Measurements from ENCODE around the gene MMAB. TPM values are rescaled to one million over a fixed set of nuclear protein-coding genes. Genes with fewer than 3 reads are reported as not detected.

The MMAB gene
- total RNA-seq, 1 experiment from 2014 or later: 32.8 TPM

DNA sequence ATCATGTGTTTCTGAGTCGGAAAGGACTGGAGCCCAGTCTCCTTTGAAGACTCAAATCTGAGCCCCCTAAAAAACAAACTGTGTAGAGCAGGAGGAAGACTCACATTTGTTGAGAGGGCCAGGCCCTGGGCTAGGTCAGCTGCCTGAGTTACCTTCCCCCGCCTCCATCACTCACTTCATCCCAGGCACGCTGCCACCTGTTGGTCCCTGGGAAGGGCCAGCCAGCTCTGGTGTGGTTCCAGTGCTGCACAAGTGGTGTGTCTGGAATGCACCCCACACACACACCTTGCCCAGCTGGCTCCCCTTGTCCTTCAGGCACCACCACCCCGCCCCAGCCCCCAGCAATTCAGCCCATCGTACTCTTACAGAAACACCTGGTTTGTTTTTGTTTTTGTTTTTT, 9.3 kb upstream of the MMAB start:
- peak; percentile 77 for DNase-seq
- peaks cover 13% of the 10 kb centered on the region for H3K36me3 ChIP-seq (replicated peaks; ENCODE audit: control insufficient read depth, insufficient read depth, low read length)
- H3K4me3 ChIP-seq (ENCODE audit: insufficient read depth, low read depth, low read length): no peak overlapping the region
- H3K27me3 ChIP-seq (ENCODE audit: control insufficient read depth, insufficient read depth, low read length): no peaks in the 10 kb centered on the region

DNA sequence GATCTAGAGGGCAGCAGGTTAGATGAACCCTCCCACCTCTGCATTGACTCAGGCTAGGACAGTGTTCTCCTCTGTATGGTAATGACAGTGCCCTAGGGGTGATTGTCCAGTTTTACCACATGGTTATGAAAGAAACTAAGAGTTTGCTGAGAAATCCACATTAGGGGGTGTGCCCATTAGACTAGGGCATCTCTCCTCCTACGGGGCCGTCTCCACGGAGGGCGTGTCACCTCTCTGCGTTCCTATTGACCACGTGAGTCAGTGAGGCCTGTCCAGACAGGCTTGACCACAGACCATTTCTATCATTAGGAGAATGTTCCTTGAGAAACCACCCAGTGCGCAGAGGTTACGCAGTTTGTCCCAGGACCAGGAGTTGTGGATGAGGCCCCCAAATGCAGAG, 8.6 kb upstream of the MMAB start:
- H3K36me3 ChIP-seq (replicated peaks; ENCODE audit: control insufficient read depth, insufficient read depth, low read length): peaks cover 19% of the 10 kb centered on the region

DNA sequence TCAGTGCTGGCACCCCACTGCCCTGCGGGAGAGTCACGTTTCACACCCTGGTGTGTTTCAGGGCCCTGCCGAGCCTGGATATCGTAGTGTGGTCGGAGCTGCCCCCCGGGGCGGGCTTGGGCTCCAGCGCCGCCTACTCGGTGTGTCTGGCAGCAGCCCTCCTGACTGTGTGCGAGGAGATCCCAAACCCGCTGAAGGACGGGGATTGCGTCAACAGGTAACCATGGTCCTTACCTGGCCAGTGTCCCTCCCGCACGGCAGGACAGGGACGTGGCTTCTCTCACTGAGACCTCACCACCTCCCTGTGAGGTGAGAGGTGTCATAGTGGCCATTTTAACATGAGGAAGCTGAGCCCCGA, 8.0 kb upstream of the MMAB start:
- Histone ChIP-seq H3K4me3 (ENCODE audit: insufficient read depth, low read depth, low read length) (no peak overlapping the region), H3K27me3 (ENCODE audit: control insufficient read depth, insufficient read depth, low read length) (no peaks in the 10 kb centered on the region), H3K36me3 (replicated peaks; ENCODE audit: control insufficient read depth, insufficient read depth, low read length) (peaks cover 19% of the 10 kb centered on the region)
- DNase-seq: peak; percentile 47

More for the DNA sequence above, 8.6 kb upstream of the MMAB start:
- H3K27me3 ChIP-seq (ENCODE audit: control insufficient read depth, insufficient read depth, low read length): no peaks in the 10 kb centered on the region
- DNase-seq: no peak
- no peak overlapping the region for H3K4me3 ChIP-seq (ENCODE audit: insufficient read depth, low read depth, low read length)

- no peaks in the 10 kb centered on the region for H3K27me3 ChIP-seq (ENCODE audit: control insufficient read depth, insufficient read depth, low read length)
- no peak for DNase-seq
- no peak overlapping the region for H3K4me3 ChIP-seq (ENCODE audit: insufficient read depth, low read depth, low read length)
- peaks cover 21% of the 10 kb centered on the region for H3K36me3 ChIP-seq (replicated peaks; ENCODE audit: control insufficient read depth, insufficient read depth, low read length)
Measured at GRCh38 chr12:109580684-109581333, 7.5 kb upstream of the MMAB start.

GRCh38 chr12:109580272-109580671, 7.0 kb upstream of the MMAB start:
- no peaks in the 10 kb centered on the region for H3K27me3 ChIP-seq (ENCODE audit: control insufficient read depth, insufficient read depth, low read length)
- DNase-seq: no peak
- H3K36me3 ChIP-seq (replicated peaks; ENCODE audit: control insufficient read depth, insufficient read depth, low read length): peaks cover 23% of the 10 kb centered on the region
- H3K4me3 ChIP-seq (ENCODE audit: insufficient read depth, low read depth, low read length): no peak overlapping the region

DNA sequence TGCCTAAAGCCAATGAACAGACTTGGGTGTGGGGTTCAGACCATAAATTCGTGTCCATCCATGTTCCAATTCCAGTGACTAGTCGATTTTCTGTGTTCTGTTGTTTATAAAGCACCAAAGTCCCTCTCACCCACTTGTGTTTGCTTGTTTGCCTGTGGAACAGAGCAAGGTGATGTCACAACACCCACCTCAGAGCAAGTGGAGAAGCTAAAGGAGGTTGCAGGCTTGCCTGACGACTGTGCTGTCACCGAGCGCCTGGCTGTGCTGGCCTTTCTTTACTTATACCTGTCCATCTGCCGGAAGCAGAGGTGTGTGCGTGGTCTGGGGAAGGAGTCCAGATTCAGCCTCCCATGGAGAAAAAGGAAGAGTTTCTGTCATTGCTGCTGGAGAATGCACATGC, 6.3 kb upstream of the MMAB start:
- DNase-seq: no peak
- Histone ChIP-seq H3K27me3 (ENCODE audit: control insufficient read depth, insufficient read depth, low read length) (no peaks in the 10 kb centered on the region), H3K4me3 (ENCODE audit: insufficient read depth, low read depth, low read length) (no peak overlapping the region), H3K36me3 (replicated peaks; ENCODE audit: control insufficient read depth, insufficient read depth, low read length) (peaks cover 23% of the 10 kb centered on the region)

- DNase-seq: no peak
- Histone ChIP-seq H3K36me3 (replicated peaks; ENCODE audit: control insufficient read depth, insufficient read depth, low read length) (peaks cover 23% of the 10 kb centered on the region), H3K4me3 (ENCODE audit: insufficient read depth, low read depth, low read length) (no peak overlapping the region), H3K27me3 (ENCODE audit: control insufficient read depth, insufficient read depth, low read length) (no peaks in the 10 kb centered on the region)
Measured at GRCh38 chr12:109578330-109578927, 5.1 kb upstream of the MMAB start.

- no peak overlapping the region for H3K4me3 ChIP-seq (ENCODE audit: insufficient read depth, low read depth, low read length)
- no peaks in the 10 kb centered on the region for H3K27me3 ChIP-seq (ENCODE audit: control insufficient read depth, insufficient read depth, low read length)
- no peak for DNase-seq
- H3K36me3 ChIP-seq (replicated peaks; ENCODE audit: control insufficient read depth, insufficient read depth, low read length): peaks cover 23% of the 10 kb centered on the region
Measured at GRCh38 chr12:109577311-109577710, 4.0 kb upstream of the MMAB start.

DNA sequence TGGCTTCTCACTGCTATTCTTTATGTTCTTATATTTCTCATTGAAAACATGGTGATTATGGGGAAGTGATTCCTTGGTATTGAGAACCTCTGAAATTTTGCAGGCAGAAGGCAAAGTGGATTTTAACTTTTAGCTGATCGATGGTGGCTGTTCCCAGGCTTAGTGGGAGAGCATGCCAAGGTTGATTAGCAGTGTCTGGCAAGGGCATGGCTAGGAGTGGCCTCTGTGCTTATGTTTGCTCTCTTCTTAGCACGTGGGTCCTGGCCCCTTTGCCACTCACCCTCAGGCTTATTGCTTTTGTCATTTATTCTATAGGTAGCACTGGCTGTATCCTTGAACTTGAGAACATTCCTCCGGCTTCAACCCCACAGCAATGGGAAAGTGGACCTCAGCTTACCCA, 2.4 kb upstream of the MMAB start:
- H3K36me3 ChIP-seq (replicated peaks; ENCODE audit: control insufficient read depth, insufficient read depth, low read length): peaks cover 22% of the 10 kb centered on the region
- DNase-seq: no peak
- H3K4me3 ChIP-seq (ENCODE audit: insufficient read depth, low read depth, low read length): no peak overlapping the region
- no peaks in the 10 kb centered on the region for H3K27me3 ChIP-seq (ENCODE audit: control insufficient read depth, insufficient read depth, low read length)

DNA sequence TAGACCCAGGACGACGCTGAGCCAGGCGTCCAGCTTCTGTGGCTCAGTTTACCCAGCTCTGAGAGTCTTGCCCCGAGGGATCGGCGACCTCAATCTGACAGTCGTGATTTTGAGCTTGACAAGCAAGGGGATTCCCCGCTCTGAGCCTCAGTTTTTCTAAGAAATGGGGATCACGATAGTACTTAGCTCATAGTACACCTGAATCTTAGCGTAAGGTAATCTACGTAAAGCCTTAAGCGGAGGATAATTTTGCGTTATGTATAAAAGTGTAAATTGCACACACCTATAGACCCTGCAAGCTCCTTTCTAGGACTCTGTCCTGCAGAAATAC, 575 bp upstream of the MMAB start:
- Histone ChIP-seq H3K36me3 (replicated peaks; ENCODE audit: control insufficient read depth, insufficient read depth, low read length) (peaks cover 17% of the 10 kb centered on the region), H3K27me3 (ENCODE audit: control insufficient read depth, insufficient read depth, low read length) (no peaks in the 10 kb centered on the region), H3K4me3 (ENCODE audit: insufficient read depth, low read depth, low read length) (peak overlapping the region; percentile 63)
- no peak for DNase-seq

DNA sequence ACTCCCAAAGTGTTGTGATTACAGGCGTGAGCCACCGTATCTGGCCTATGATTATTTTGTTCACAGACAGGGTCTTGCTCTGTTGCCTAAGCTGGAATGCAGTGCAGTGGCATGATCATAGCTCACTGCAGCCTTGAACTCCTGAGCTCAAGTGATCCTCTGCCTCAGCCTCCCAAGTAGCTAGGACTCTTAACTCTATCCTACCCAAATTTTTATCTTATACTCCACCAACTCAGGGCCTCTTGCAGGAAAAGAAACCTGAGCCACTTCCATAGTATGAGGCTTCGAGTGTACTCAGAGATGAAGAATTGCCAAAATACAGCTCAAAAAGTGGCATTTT, 828 bp downstream of the MMAB start:
- Histone ChIP-seq H3K27me3 (ENCODE audit: control insufficient read depth, insufficient read depth, low read length) (no peaks in the 10 kb centered on the region), H3K36me3 (replicated peaks; ENCODE audit: control insufficient read depth, insufficient read depth, low read length) (peaks cover 10% of the 10 kb centered on the region), H3K4me3 (ENCODE audit: insufficient read depth, low read depth, low read length) (no peak overlapping the region; the same call in 1 of the 2 replicates)
- DNase-seq: no peak

DNA sequence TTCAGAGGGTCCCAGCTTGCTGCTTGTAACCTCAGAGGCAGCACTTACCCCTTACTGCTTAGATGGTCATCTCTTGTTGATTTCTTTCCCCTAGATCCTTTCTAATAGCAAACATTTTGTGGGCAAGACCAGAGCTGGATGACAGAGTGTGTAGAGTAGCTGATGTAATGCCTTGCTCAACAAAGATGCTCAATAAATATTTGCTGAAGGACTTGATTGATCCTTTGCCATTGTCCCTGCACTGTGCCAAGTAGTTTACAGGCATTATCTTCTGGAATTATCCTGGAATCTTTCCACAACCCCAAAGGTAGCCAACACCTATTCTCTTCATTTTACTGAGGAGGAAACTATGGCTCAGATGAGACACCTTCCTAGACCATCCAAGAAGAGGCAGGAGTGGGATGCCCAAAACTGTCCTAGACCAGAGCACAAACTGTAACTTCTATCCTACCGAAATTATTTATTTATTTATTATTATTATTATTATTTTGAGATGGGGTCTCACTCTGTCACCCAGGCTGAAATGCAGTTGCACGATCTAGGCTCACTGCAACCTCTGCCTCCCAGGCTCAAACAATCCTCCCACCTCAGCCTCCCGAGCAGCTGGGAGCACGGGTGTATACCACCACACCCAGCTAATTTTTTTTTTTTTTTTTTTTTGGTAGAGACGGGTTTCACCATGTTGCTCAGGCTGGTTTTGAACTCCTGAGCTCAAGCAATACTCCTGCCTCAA, 1.4 kb downstream of the MMAB start:
- Histone ChIP-seq H3K36me3 (replicated peaks; ENCODE audit: control insufficient read depth, insufficient read depth, low read length) (peaks cover 6% of the 10 kb centered on the region), H3K27me3 (ENCODE audit: control insufficient read depth, insufficient read depth, low read length) (no peaks in the 10 kb centered on the region), H3K4me3 (ENCODE audit: insufficient read depth, low read depth, low read length) (no peak overlapping the region)
- DNase-seq: no peak

DNA sequence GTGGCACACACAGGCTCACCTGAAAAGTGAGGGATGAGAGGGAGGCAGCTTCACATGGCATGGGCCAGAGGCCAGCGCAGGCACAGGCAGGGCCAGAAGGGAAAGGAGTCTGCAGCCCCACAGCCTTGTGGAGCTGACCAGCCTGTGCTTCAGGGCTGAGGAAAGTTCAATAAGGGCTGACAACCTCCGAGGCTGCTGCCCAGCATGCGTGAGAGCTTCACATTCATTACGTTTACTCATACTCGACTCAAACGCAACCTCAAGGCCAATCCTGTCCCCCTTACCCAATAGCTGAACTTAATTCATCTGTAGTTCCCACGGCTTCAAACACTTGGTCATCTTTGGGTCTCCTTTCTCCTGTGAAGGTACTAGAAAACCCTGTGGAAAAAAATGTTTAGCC, 4.8 kb downstream of the MMAB start:
- H3K36me3 ChIP-seq (replicated peaks; ENCODE audit: control insufficient read depth, insufficient read depth, low read length): peaks cover 7% of the 10 kb centered on the region
- H3K4me3 ChIP-seq (ENCODE audit: insufficient read depth, low read depth, low read length): no peak overlapping the region
- no peak for DNase-seq
- no peaks in the 10 kb centered on the region for H3K27me3 ChIP-seq (ENCODE audit: control insufficient read depth, insufficient read depth, low read length)

DNA sequence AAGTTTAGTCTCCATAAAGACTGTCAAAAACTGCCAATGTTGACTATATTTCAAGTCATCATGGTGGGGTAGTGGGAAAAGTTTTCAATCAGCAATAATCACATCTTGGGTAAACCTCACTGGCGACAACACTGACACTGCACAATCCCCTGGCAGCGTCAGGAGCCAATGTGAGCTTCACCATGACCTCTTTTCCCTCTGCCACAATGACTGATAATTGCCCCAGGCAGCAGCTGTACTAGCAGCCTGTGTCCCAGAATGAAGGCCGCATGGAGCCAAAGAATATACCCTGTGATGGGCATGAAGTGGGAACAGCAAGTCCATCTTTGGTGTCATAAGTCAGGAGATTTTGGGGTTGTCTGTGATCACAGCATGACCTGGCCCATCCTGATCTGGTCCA, 5.3 kb downstream of the MMAB start:
- Histone ChIP-seq H3K36me3 (replicated peaks; ENCODE audit: control insufficient read depth, insufficient read depth, low read length) (peaks cover 7% of the 10 kb centered on the region), H3K4me3 (ENCODE audit: insufficient read depth, low read depth, low read length) (no peak overlapping the region), H3K27me3 (ENCODE audit: control insufficient read depth, insufficient read depth, low read length) (no peaks in the 10 kb centered on the region)
- no peak for DNase-seq

DNA sequence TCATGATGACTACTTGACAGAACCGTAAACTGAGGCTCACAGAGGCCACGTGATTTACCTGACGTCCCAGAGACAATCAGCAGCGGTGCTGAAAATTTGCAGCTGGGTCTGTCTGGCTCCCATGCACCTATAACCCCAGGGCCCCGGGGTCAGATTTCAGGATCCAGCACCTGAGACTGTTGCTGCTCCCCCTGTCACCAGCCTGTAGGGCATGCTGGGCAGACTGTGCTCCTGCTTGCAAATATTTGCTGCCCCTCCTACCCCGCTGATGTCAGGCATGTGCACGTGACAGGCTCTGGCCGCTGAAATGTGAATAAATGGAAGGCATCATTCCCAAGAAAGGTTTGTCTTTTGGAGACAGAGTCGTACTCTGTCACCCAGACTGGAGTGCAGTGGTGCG, 6.0 kb downstream of the MMAB start:
- H3K4me3 ChIP-seq (ENCODE audit: insufficient read depth, low read depth, low read length): no peak overlapping the region
- DNase-seq: no peak
- H3K36me3 ChIP-seq (replicated peaks; ENCODE audit: control insufficient read depth, insufficient read depth, low read length): peaks cover 9% of the 10 kb centered on the region
- H3K27me3 ChIP-seq (ENCODE audit: control insufficient read depth, insufficient read depth, low read length): no peaks in the 10 kb centered on the region
